ENCODE measurements around the gene TBC1D22A. TPM values are rescaled to one million over a fixed set of nuclear protein-coding genes. Genes with fewer than 3 reads are reported as not detected.

The TBC1D22A gene
- total RNA-seq, 6 experiments from 2014 or later: 20.4 to 24.1 (median 22.2) TPM

DNA sequence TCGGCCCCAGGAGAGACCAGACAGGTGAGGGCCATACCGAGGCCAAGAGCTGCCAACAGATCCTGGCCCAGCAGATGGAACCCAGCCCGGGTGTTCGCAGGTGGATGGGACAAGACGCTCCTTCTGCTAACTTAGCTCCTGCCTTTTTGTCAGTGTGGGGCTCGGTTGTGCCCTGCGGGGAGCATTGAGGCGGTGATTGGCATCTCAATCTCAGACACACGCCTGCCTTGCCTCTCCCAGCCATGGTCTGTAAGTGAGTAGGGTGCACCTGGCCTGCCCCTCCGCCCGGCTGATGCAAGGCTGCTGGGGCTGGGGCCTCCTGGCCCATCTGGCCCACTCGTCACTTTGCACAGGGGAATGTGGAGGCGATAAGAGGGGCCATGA is 350.1 kb downstream of the TBC1D22A start:
- Mint-ChIP-seq H3K4me1 (ENCODE audit: low read depth) (peaks cover 21% of the 10 kb centered on the region), H3K9me3 (no peaks in the 10 kb centered on the region), H3K27me3 (ENCODE audit: insufficient read depth) (peaks cover 4% of the 10 kb centered on the region; the same call in 1 of the 2 replicates), H3K4me3 (no peak overlapping the region), H3K36me3 (ENCODE audit: low read depth) (peaks cover 6% of the 10 kb centered on the region; the same call in 1 of the 2 replicates), H3K27ac (no peak overlapping the region)
- TF ChIP-seq, protein P1, sequence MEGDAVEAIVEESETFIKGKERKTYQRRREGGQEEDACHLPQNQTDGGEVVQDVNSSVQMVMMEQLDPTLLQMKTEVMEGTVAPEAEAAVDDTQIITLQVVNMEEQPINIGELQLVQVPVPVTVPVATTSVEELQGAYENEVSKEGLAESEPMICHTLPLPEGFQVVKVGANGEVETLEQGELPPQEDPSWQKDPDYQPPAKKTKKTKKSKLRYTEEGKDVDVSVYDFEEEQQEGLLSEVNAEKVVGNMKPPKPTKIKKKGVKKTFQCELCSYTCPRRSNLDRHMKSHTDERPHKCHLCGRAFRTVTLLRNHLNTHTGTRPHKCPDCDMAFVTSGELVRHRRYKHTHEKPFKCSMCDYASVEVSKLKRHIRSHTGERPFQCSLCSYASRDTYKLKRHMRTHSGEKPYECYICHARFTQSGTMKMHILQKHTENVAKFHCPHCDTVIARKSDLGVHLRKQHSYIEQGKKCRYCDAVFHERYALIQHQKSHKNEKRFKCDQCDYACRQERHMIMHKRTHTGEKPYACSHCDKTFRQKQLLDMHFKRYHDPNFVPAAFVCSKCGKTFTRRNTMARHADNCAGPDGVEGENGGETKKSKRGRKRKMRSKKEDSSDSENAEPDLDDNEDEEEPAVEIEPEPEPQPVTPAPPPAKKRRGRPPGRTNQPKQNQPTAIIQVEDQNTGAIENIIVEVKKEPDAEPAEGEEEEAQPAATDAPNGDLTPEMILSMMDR (IDR thresholded peaks at IDR 0.05): no peak
- DNase-seq: no peak

DNA sequence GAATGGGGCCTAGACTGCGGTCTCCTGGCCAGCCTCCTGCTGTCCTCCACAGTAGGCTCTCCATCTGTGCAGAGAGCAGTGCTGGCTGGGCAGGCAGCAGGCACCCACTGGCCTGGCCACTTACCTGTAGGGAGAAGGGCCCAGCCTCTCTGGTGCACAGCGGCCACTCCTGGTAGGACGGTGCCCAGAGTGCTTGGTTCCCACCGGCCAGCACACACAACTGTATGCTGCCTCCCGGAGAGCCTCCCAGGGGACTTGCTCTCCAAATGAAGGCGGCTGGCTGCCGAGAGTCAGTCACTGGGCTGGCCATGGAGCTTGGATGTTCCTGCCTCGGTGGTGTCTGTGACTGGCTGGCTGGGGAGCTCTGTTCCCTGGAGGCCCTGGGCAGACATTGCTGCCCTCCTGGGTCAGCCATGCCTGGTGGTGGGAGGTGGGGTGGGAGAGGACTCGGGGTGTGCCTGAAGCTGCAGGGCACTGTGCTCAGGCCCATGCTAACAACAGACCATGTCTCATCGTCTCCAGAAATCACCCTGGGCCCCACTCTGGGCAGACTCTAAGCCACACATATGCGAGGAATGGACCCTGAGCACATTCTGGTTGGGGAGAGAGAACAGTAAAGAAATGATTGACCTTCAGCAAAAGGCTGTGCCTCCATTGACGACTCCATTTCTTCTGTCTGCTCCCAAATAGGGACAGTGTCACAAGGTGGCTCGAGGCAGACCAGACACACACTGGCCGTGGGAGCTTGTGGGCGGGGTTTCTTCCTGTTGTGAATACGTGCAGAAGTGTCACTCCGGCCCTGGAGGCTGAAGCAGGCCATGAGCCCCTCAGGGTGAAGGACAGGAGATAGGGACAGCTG is 350.8 kb downstream of the TBC1D22A start:
- Mint-ChIP-seq H3K4me3 (no peak overlapping the region), H3K27ac (no peak overlapping the region), H3K36me3 (ENCODE audit: low read depth) (peaks cover 6% of the 10 kb centered on the region; the same call in 1 of the 2 replicates), H3K4me1 (ENCODE audit: low read depth) (peaks cover 14% of the 10 kb centered on the region), H3K9me3 (no peaks in the 10 kb centered on the region), H3K27me3 (ENCODE audit: insufficient read depth) (peaks cover 4% of the 10 kb centered on the region; the same call in 1 of the 2 replicates)
- TF ChIP-seq, protein P1 (IDR thresholded peaks at IDR 0.05): no peak
- DNase-seq: no peak

DNA sequence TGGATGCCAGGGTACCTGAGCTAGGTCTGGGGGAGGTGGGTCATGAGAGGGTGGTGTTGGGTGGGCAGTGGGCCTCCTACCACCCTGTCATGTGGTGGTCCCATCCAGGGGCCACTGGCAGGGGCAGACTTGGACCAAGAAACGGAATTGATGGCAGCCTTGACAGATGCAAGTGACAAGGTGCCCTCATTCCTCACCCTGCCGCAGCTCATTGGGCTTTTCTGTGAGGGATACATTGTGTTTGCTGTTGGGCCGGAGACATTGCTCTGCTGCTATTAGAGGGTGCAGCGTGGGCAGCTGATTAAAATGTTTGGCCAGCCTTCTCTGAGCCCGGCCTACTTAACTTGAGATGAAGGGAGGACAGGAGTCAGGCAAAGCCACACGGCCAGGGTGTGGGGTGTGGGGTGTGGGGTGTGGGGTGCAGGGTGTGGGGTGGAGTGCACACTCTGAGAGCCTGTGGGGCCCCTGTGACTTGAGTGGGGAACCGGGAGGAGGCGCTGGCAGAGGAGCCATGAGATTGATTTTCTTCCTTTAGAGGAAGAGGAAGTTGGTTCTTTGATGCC is 351.5 kb downstream of the TBC1D22A start:
- peaks cover 12% of the 10 kb centered on the region for H3K4me1 Mint-ChIP-seq (ENCODE audit: low read depth)
- H3K27ac Mint-ChIP-seq: no peak overlapping the region
- H3K9me3 Mint-ChIP-seq: no peaks in the 10 kb centered on the region
- peaks cover 4% of the 10 kb centered on the region; the same call in 1 of the 2 replicates for H3K27me3 Mint-ChIP-seq (ENCODE audit: insufficient read depth)
- DNase-seq: no peak
- no peak overlapping the region for H3K4me3 Mint-ChIP-seq
- H3K36me3 Mint-ChIP-seq (ENCODE audit: low read depth): peaks cover 6% of the 10 kb centered on the region; the same call in 1 of the 2 replicates
- TF ChIP-seq, protein P1 (IDR thresholded peaks at IDR 0.05): no peak

DNA sequence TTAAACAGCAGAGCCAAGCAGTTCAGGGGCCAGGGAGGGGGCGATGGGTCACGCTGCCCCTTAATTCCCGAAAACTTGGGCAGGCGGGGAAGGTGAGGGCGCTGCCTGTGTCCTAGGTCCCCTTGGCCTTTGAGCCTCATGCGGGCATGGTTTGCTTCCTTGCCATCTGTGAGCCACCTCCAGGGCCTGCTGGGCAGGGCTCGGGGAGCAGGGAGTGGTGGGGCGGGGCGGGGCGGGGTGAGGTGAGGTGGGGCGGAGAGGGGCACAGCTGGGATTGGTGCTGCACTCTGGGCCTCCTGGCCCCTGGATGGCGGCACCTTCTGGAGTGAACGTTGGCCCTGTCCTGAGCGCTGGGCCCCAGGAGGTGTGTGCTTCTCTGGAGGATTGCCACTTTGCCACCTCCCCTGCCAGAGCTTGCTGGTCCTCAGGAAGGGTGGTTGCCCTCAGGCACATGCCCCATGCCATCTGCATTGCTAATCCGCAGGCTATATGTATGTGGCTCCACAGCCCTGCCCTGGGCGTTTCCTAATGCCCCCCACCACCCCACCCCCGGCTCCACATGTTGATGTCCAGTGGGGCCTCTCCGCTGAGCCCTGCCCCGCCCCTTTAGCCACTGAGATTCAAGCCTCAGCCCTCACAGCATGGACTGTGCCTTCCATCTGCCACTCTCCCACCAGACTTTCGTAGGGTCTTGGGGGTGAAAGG is 352.5 kb downstream of the TBC1D22A start:
- no peak overlapping the region for H3K4me3 Mint-ChIP-seq
- no peaks in the 10 kb centered on the region for H3K36me3 Mint-ChIP-seq (ENCODE audit: low read depth)
- no peaks in the 10 kb centered on the region for H3K9me3 Mint-ChIP-seq
- peaks cover 12% of the 10 kb centered on the region for H3K4me1 Mint-ChIP-seq (ENCODE audit: low read depth)
- TF ChIP-seq, protein P1 (IDR thresholded peaks at IDR 0.05): no peak
- peaks cover 4% of the 10 kb centered on the region; the same call in 1 of the 2 replicates for H3K27me3 Mint-ChIP-seq (ENCODE audit: insufficient read depth)
- DNase-seq: no peak
- H3K27ac Mint-ChIP-seq: no peak overlapping the region

DNA sequence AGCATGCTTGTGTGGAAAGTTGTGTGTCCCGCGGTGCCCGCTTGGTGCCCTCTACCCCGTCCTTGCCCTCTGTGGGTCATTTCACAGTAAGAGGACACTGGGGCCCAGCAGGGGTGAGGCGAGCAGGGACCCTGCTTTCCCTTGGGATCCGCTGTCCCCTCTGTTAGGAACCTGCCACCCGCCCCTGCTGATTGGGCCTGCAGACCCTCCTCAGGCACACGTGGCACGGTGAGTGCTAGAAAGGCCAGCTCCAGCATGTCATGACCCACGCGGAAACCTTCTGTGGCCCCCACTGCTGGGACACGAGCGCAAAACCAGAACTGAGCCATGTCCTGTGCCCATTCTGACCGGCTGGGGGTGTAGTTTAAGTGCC is 353.1 kb downstream of the TBC1D22A start:
- TF ChIP-seq, protein P1 (IDR thresholded peaks at IDR 0.05): no peak
- H3K9me3 Mint-ChIP-seq: no peaks in the 10 kb centered on the region
- H3K27me3 Mint-ChIP-seq (ENCODE audit: insufficient read depth): peaks cover 4% of the 10 kb centered on the region; the same call in 1 of the 2 replicates
- H3K4me1 Mint-ChIP-seq (ENCODE audit: low read depth): peaks cover 11% of the 10 kb centered on the region
- no peaks in the 10 kb centered on the region for H3K36me3 Mint-ChIP-seq (ENCODE audit: low read depth)
- no peak overlapping the region for H3K27ac Mint-ChIP-seq
- no peak overlapping the region for H3K4me3 Mint-ChIP-seq
- DNase-seq: no peak

Measured in HFFc6 (cell line).